IPS-20b (cell line): Measurements from ENCODE around the gene SPTB.

Experiments used
- H3K27ac ChIP-seq: one replicate; pipeline ENCODE4 v1.5.1; 2013; ENCODE audit warnings: low read length
- H3K27me3 ChIP-seq: 2 replicates; pipeline ENCODE4 v1.6.1; 2013; ENCODE audit warnings: mild to moderate bottlenecking, low read length, inconsistent platforms; ENCODE audit not compliant: insufficient read depth
- H3K36me3 ChIP-seq: 2 replicates; pipeline ENCODE4 v1.6.1; 2013; ENCODE audit warnings: low read depth, mild to moderate bottlenecking, inconsistent platforms, low read length, moderate library complexity; ENCODE audit not compliant: insufficient read depth
- H3K4me1 ChIP-seq: 2 replicates; pipeline ENCODE4 v1.6.1; 2013; ENCODE audit warnings: mild to moderate bottlenecking, control low read depth, inconsistent platforms, low read length, moderate library complexity; ENCODE audit not compliant: insufficient read depth
- H3K4me3 ChIP-seq: 2 replicates; pipeline ENCODE4 v1.5.1; 2013; ENCODE audit warnings: mild to moderate bottlenecking, low read length, inconsistent platforms
- H3K9ac ChIP-seq: 2 replicates; pipeline ENCODE4 v1.6.1; 2013; ENCODE audit warnings: low read depth, mild to moderate bottlenecking, inconsistent platforms, low read length, moderate library complexity
- H3K9me3 ChIP-seq: 2 replicates; pipeline ENCODE4 v1.6.1; 2013; ENCODE audit warnings: mild to moderate bottlenecking, low read depth, low read length, inconsistent platforms; ENCODE audit not compliant: insufficient read depth

The SPTB gene

GRCh38 chr14:64845878-64846277, 33.8 kb downstream of the SPTB start:
- no peak overlapping the region for H3K9ac ChIP-seq
- H3K36me3 ChIP-seq: no peaks in the 10 kb centered on the region
- peaks cover 17% of the 10 kb centered on the region for H3K4me1 ChIP-seq
- H3K27me3 ChIP-seq: no peaks in the 10 kb centered on the region
- no peak overlapping the region for H3K4me3 ChIP-seq
- no peak overlapping the region for H3K27ac ChIP-seq
- H3K9me3 ChIP-seq: no peaks in the 10 kb centered on the region

GRCh38 chr14:64844969-64845536, 34.7 kb downstream of the SPTB start:
- Histone ChIP-seq H3K4me3 (no peak overlapping the region), H3K4me1 (peaks cover 17% of the 10 kb centered on the region), H3K36me3 (no peaks in the 10 kb centered on the region), H3K27me3 (no peaks in the 10 kb centered on the region), H3K9ac (no peak overlapping the region), H3K9me3 (no peaks in the 10 kb centered on the region), H3K27ac (no peak overlapping the region)

GRCh38 chr14:64844272-64844671, 35.4 kb downstream of the SPTB start:
- Histone ChIP-seq H3K4me1 (peaks cover 17% of the 10 kb centered on the region), H3K4me3 (no peak overlapping the region), H3K9me3 (no peaks in the 10 kb centered on the region), H3K9ac (no peak overlapping the region), H3K36me3 (no peaks in the 10 kb centered on the region), H3K27me3 (no peaks in the 10 kb centered on the region), H3K27ac (no peak overlapping the region)

DNA sequence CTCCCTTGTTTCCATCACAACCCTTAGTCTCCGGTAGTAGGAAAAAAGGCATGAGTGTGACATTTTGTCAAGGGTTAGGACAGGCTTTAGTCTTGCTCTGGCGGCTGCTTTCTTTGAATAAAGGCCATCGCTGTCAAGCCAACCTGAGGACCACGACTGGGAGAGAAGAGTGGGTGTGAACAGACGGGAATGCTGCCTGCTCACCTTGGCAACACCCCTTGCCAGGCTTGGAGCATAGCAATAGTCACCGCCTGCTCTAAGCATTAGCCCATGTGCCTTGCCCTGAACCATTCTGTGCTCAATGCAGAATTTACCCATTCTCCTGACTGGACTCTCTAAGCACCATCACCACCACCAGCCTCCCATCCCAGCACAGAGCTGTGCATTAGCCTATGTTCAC, 36.2 kb downstream of the SPTB start:
- Histone ChIP-seq H3K36me3 (no peaks in the 10 kb centered on the region), H3K9ac (no peak overlapping the region), H3K27me3 (no peaks in the 10 kb centered on the region), H3K27ac (no peak overlapping the region), H3K4me1 (peaks cover 17% of the 10 kb centered on the region), H3K4me3 (no peak overlapping the region), H3K9me3 (no peaks in the 10 kb centered on the region)

GRCh38 chr14:64841772-64842750, 37.6 kb downstream of the SPTB start:
- H3K9ac ChIP-seq: no peak overlapping the region
- no peaks in the 10 kb centered on the region for H3K27me3 ChIP-seq
- H3K9me3 ChIP-seq: no peaks in the 10 kb centered on the region
- H3K36me3 ChIP-seq: no peaks in the 10 kb centered on the region
- peaks cover 17% of the 10 kb centered on the region for H3K4me1 ChIP-seq
- no peak overlapping the region for H3K4me3 ChIP-seq
- no peak overlapping the region for H3K27ac ChIP-seq

GRCh38 chr14:64841121-64841651, 38.5 kb downstream of the SPTB start:
- Histone ChIP-seq H3K9ac (no peak overlapping the region), H3K9me3 (no peaks in the 10 kb centered on the region), H3K27ac (no peak overlapping the region), H3K27me3 (no peaks in the 10 kb centered on the region), H3K4me1 (peaks cover 17% of the 10 kb centered on the region), H3K4me3 (no peak overlapping the region), H3K36me3 (no peaks in the 10 kb centered on the region)

DNA sequence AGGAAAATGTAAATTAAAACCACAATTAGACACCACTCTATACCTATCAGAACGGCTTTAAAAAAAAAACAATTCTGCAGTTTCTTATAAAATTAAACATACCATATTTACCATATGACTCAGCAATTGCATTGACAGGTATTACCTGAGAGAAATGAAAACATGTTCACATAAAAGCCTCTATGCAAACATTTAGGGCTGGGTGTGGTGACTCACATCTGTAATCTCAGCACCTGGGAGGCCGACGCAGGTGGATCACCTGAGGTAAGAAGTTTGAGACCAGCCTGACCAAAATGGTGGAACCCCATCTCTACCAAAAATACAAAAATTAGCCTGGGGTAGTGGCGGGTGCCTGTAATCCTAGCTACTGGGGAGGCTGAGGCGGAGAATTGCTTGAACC, 41.1 kb downstream of the SPTB start:
- no peaks in the 10 kb centered on the region for H3K27me3 ChIP-seq
- no peaks in the 10 kb centered on the region for H3K9me3 ChIP-seq
- H3K27ac ChIP-seq: no peak overlapping the region
- H3K9ac ChIP-seq: no peak overlapping the region
- no peaks in the 10 kb centered on the region for H3K36me3 ChIP-seq
- peaks cover 4% of the 10 kb centered on the region; the same call in 1 of the 2 replicates for H3K4me1 ChIP-seq
- no peak overlapping the region for H3K4me3 ChIP-seq

DNA sequence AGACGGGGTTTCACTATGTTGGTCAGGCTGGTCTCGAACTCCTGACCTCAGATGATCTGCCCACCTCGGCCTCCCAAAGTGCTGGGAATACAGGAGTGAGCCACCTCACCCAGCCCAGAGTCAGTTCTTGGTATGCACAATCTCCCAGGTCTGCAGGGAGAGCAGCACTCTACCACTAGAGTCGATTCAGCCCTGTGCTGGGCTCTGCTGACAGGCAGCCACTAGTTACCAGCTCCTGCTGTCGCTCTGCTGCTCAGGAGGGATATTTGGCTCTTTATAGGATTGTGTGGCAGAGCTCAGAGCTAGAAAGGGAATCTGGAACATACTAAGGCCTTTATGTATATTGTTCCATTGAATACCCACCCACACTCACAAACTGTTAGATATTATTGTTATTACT, 44.3 kb downstream of the SPTB start:
- Histone ChIP-seq H3K9me3 (no peaks in the 10 kb centered on the region), H3K27me3 (no peaks in the 10 kb centered on the region), H3K4me1 (peaks cover 3% of the 10 kb centered on the region; the same call in 1 of the 2 replicates), H3K27ac (no peak overlapping the region), H3K36me3 (no peaks in the 10 kb centered on the region), H3K4me3 (no peak overlapping the region), H3K9ac (no peak overlapping the region)

DNA sequence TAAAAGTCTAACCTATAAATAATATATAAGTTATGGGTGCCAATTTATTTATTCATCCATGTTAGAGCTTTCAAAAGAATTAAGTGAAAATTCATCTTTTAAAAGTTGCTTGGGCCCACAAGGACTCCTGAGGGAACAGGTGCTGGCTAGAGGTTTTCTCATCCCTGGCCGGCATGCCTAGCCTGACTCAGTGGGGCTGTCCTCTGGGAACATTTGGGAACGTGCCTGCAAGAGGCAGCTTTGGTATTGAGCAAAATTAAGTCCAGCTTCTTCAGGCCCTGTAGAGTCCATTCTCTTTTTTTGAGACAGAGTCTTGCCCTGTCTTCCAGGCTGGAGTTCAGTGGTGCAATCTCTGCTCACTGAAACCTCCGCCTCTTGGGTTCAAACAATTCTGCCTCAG, 44.7 kb downstream of the SPTB start:
- H3K36me3 ChIP-seq: no peaks in the 10 kb centered on the region
- no peaks in the 10 kb centered on the region for H3K27me3 ChIP-seq
- H3K4me3 ChIP-seq: no peak overlapping the region
- no peak overlapping the region for H3K27ac ChIP-seq
- H3K9me3 ChIP-seq: no peaks in the 10 kb centered on the region
- H3K4me1 ChIP-seq: peaks cover 3% of the 10 kb centered on the region; the same call in 1 of the 2 replicates
- no peak overlapping the region for H3K9ac ChIP-seq

GRCh38 chr14:64831419-64831818, 48.3 kb downstream of the SPTB start:
- Histone ChIP-seq H3K9me3 (no peaks in the 10 kb centered on the region), H3K4me3 (no peak overlapping the region), H3K27me3 (no peaks in the 10 kb centered on the region), H3K36me3 (no peaks in the 10 kb centered on the region), H3K9ac (no peak overlapping the region), H3K27ac (no peak overlapping the region), H3K4me1 (peaks cover 3% of the 10 kb centered on the region; the same call in 1 of the 2 replicates)

DNA sequence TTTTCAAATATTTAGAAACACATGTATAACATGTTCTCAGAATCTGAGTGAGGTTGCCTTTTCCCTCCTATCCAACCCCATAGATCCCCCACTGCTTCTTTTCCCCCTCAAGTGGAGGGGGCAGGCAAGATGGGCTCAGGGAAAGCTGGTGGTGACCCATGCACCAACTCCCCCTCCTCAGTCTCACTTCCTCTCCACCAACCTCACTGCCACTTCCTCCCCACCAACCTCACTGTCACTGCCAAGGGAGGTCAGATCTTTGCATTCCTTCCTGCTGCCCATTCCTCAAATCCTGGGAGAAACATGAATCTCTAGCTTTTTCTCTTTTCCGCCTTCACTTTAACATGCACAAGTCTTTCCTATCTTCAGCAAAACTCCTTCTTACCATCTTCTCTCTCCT, 48.7 kb downstream of the SPTB start:
- Histone ChIP-seq H3K9ac (no peak overlapping the region), H3K4me1 (peaks cover 3% of the 10 kb centered on the region; the same call in 1 of the 2 replicates), H3K27me3 (no peaks in the 10 kb centered on the region), H3K9me3 (no peaks in the 10 kb centered on the region), H3K27ac (no peak overlapping the region), H3K4me3 (no peak overlapping the region), H3K36me3 (no peaks in the 10 kb centered on the region)

- no peak overlapping the region for H3K9ac ChIP-seq
- no peaks in the 10 kb centered on the region for H3K9me3 ChIP-seq
- H3K4me3 ChIP-seq: no peak overlapping the region
- peaks cover 3% of the 10 kb centered on the region; the same call in 1 of the 2 replicates for H3K4me1 ChIP-seq
- no peak overlapping the region for H3K27ac ChIP-seq
- H3K27me3 ChIP-seq: peaks cover 5% of the 10 kb centered on the region; the same call in 1 of the 2 replicates
- no peaks in the 10 kb centered on the region for H3K36me3 ChIP-seq
Observed at GRCh38 chr14:64828071-64828470, 51.6 kb downstream of the SPTB start.
